Measurements from ENCODE around the gene APBA2. TPM values are rescaled to one million over a fixed set of nuclear protein-coding genes. Genes with fewer than 3 reads are reported as not detected.

Gene APBA2
- total and polyA plus RNA-seq, 10 of the 15 experiments (the other 5 are each of a cell fraction or from before 2014, with no cell fraction given) = 0.06 to 0.26 (median 0.07) TPM; not detected in 7

DNA sequence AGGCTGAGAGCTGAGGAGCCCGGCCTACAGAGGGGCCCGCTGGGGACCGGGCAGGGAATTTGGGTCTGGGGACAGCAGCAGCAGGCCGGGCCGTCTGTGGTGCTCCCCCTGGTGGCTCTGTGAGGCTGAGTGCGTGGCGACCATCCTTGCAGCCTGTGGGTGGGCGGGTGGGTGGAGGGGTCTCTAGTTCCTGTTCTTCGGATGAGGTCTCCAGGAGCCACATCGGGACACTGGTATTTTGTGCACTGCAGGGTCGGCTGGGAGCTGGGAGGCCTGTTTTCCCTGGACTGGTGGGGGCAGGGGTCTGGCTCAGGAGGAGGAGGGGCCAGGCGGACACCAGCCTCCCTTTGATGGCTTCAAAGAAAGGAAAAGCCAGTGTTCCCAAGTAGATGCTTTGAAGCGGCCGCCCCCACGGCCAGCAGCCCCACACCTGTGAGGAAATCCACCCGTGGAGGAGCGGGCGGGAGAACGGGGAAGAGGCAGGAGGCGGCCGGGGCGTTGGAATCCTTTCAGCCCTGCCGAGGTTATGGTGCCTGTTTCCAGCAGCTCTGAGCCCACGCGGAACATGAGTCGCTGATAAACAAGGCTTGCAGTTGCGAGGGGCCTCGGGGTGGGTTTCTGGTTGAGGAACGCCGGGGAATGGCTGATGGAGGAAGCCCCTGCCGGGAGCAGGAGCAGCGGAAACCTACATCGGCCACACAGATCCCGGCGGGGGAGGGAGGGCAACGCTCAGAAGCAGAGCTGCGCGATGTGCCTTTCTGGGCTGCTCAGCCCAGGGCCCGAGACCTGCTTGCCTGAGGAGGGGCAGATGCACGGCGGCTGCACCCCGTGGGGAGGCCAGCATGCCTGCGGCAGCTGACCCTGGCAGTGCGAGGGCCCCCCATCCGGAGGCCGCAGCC is 229.6 kb downstream of the APBA2 start:
- no TSS peak for BruUV-seq (replicated peaks)
- no peak overlapping the region for H3K4me2 ChIP-seq (ENCODE audit: control insufficient read depth, insufficient read depth)
- FAIRE-seq = no peak

More for the DNA sequence above, 229.6 kb downstream of the APBA2 start:
- ChIA-PET CTCF (interaction anchor here (1.0 kb wide), 1 partner anchor 25 kb away, joined by 3 read pairs; no protein-coding TSS in a partner anchor), SMC1A (ENCODE audit: uncharacterized antibody, unreplicated experiment) (no interaction called here), POLR2A (no interaction called here), RAD21 (ENCODE audit: unreplicated experiment) (no interaction called here)
- ATAC-seq (no peak), DNase-seq (ENCODE audit: low read depth, low spot score) (no peak)
- no peak overlapping the region for H3K9ac ChIP-seq (ENCODE audit: control insufficient read depth, insufficient read depth, low read length)
- intact Hi-C loops (cut with micrococcal nuclease; ENCODE audit: unreplicated experiment) = no loop called here
- H3K27ac ChIP-seq (ENCODE audit: control insufficient read depth, insufficient read depth) = no peak overlapping the region
- H3K79me2 ChIP-seq (ENCODE audit: control insufficient read depth, insufficient read depth, low read length) = no peaks in the 10 kb centered on the region
- H4K20me1 ChIP-seq (ENCODE audit: control insufficient read depth, insufficient read depth) = no peaks in the 10 kb centered on the region
- 20% methylated on average over 41 of the region's 46 CpGs for WGBS (ENCODE audit: insufficient coverage, insufficient replicate concordance, low lambda C conversion rate, missing lambda C conversion rate)
- no peak for TF ChIP-seq MTA3 (IDR thresholded peaks at IDR 0.05; ENCODE audit: borderline replicate concordance, low read length)
- TF ChIP-seq, protein P1, sequence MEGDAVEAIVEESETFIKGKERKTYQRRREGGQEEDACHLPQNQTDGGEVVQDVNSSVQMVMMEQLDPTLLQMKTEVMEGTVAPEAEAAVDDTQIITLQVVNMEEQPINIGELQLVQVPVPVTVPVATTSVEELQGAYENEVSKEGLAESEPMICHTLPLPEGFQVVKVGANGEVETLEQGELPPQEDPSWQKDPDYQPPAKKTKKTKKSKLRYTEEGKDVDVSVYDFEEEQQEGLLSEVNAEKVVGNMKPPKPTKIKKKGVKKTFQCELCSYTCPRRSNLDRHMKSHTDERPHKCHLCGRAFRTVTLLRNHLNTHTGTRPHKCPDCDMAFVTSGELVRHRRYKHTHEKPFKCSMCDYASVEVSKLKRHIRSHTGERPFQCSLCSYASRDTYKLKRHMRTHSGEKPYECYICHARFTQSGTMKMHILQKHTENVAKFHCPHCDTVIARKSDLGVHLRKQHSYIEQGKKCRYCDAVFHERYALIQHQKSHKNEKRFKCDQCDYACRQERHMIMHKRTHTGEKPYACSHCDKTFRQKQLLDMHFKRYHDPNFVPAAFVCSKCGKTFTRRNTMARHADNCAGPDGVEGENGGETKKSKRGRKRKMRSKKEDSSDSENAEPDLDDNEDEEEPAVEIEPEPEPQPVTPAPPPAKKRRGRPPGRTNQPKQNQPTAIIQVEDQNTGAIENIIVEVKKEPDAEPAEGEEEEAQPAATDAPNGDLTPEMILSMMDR (IDR thresholded peaks at IDR 0.05 in 2 of 3, conservative IDR thresholded peaks at IDR 0.05 in 1 of 3; ENCODE audit: control insufficient read depth in 2 of 3, extremely low read depth in 1 of 3, insufficient read depth in 1 of 3, low read depth in 3 of 3, low read length in 3 of 3) = peak in 1 of 3 experiments; percentile 11; a peak in 1 of 6 replicates
- H3K36me3 ChIP-seq (ENCODE audit: control insufficient read depth in 2 of 2, insufficient read depth in 2 of 2, low read length in 1 of 2) = no peaks in the 10 kb centered on the region
- H3K4me1 ChIP-seq (ENCODE audit: control insufficient read depth, insufficient read depth, low read length) = no peaks in the 10 kb centered on the region
- H3K27me3 ChIP-seq (replicated peaks in 1 of 2; ENCODE audit: control insufficient read depth in 2 of 2, insufficient read depth in 2 of 2, low read length in 1 of 2) = no peaks in the 10 kb centered on the region; a peak in 1 of 4 replicates
- no peak overlapping the region for H3K4me3 ChIP-seq
- H2AFZ ChIP-seq (ENCODE audit: control insufficient read depth, low read depth, low read length) = no peak overlapping the region
- in situ Hi-C loops (cut with MboI) = loop anchor here (25.0 kb wide), 1 partner anchor 947 kb away; no protein-coding TSS in a partner anchor
- H3K9me3 ChIP-seq (replicated peaks; ENCODE audit: control insufficient read depth, insufficient read depth, low read length) = no peaks in the 10 kb centered on the region
